HepG2 (cell line): ENCODE results near the gene CALY. TPM values are rescaled to one million over a fixed set of nuclear protein-coding genes. Genes with fewer than 3 reads are reported as not detected.

Source experiments
- ATAC-seq: fragments of 200-7000 bp; cut with Tn5 transposase; 3 replicates; pipeline ENCODE4 v1.9.1; 2020; ENCODE audit warnings: mild to moderate bottlenecking, moderate library complexity
- BruUV-seq: library from RNA; stranded (reverse); fragments of 400-500 nt; replicated peaks from 2 replicates; lab custom pipeline; 2021; lab: Mats Ljungman, UMichigan
- CTCF ChIA-PET: fragments of 300-600 bp; formaldehyde crosslinking; extraction: SDS; loops from one replicate; lab custom pipeline; 2021; ENCODE audit warnings: low total read pairs, inconsistent platforms, low intra/inter-chr PET ratio; lab: Yijun Ruan, JAX
- POLR2A ChIA-PET: fragments of 350-600 bp; sonication (Branson Sonifier 250); formaldehyde crosslinking; loops from one replicate; lab custom pipeline; 2020; ENCODE audit warnings: antibody characterized with exemption, inconsistent platforms; lab: Yijun Ruan, JAX
- DNase-seq: peaks from one replicate; pipeline ENCODE4 v3.0.0-alpha.2; 2015; ENCODE audit warnings: low spot score
- FAIRE-seq: peaks from 3 replicates; lab custom pipeline; 2011; peaks lifted over from hg19 to GRCh38; lab: Jason Lieb, UNC
- H2AFZ ChIP-seq: one replicate; pipeline ENCODE4 v1.6.1; 2011; ENCODE audit warnings: low read length, inconsistent platforms
- H3K27ac ChIP-seq: fragments of 300-600 bp; 3 replicates; pipeline ENCODE4 v1.8.0; 2011; ENCODE audit warnings: mixed run types, mild to moderate bottlenecking, mixed read lengths, low read length, inconsistent platforms; ENCODE audit not compliant: insufficient read depth; ENCODE audit errors: extremely low read length
- H3K27me3 ChIP-seq, 2 experiments: fragments of 200-600 bp in 1 of 2; 2 replicates in 1 of 2; 3 replicates in 1 of 2; pipeline versions ENCODE4 v1.6.0 to v1.8.0; 2011; ENCODE audit warnings: low read length in 2 of 2, mild to moderate bottlenecking in 2 of 2, moderate library complexity in 2 of 2, inconsistent platforms in 1 of 2; ENCODE audit not compliant: insufficient read depth in 2 of 2, control insufficient read depth in 1 of 2
- H3K36me3 ChIP-seq, 2 experiments: fragments of 200-600 bp in 1 of 2; replicated peaks in 1 of 2; 2 replicates in 1 of 2; 3 replicates in 1 of 2; pipeline versions ENCODE4 v1.5.1 to v1.8.0; 2011; ENCODE audit warnings: low read length in 2 of 2, inconsistent platforms in 1 of 2; ENCODE audit not compliant: insufficient read depth in 2 of 2, control insufficient read depth in 1 of 2
- H3K4me1 ChIP-seq: 2 replicates; pipeline ENCODE4 v1.5.1; 2012; ENCODE audit warnings: low read length, inconsistent platforms; ENCODE audit not compliant: insufficient read depth
- H3K4me2 ChIP-seq: 2 replicates; pipeline ENCODE4 v1.6.0; 2011; ENCODE audit warnings: low read depth, low read length, inconsistent platforms
- H3K4me3 ChIP-seq, 3 experiments: fragments of 200-600 bp in 1 of 3; sonication (generic), shearing (Covaris generic) in 1 of 3; replicated peaks in 1 of 3; 2 replicates each; pipeline ENCODE4 v1.5.1; 2011 to 2016; ENCODE audit warnings: low read length in 3 of 3, inconsistent platforms in 2 of 3, low read depth in 2 of 3, mild to moderate bottlenecking in 2 of 3, control low read depth in 1 of 3, mixed read lengths in 1 of 3; ENCODE audit not compliant: insufficient read depth in 1 of 3
- H3K79me2 ChIP-seq: one replicate; pipeline ENCODE4 v1.6.1; 2011; ENCODE audit warnings: low read length, inconsistent platforms; ENCODE audit not compliant: insufficient read depth
- H3K9ac ChIP-seq: 2 replicates; pipeline ENCODE4 v1.6.0; 2011; ENCODE audit warnings: mild to moderate bottlenecking, low read depth, low read length, inconsistent platforms; ENCODE audit not compliant: insufficient read depth
- H3K9me3 ChIP-seq: 2 replicates; pipeline ENCODE4 v1.5.1; 2012; ENCODE audit warnings: mild to moderate bottlenecking, low read length
- H4K20me1 ChIP-seq: 2 replicates; pipeline ENCODE4 v1.6.0; 2011; ENCODE audit warnings: inconsistent platforms, mild to moderate bottlenecking, low read length, moderate library complexity; ENCODE audit not compliant: insufficient read depth
- ELF3 ChIP-seq: IDR thresholded peaks from 2 replicates; pipeline ENCODE4 v1.6.1; 2016; ENCODE audit warnings: missing genetic modification reagents, missing compliant biosample characterization
- HOXD1 ChIP-seq: sonication (generic); formaldehyde crosslinking; IDR thresholded peaks from 2 replicates; pipeline ENCODE4 v1.5.0; 2020; ENCODE audit warnings: missing genetic modification reagents
- MATR3 ChIP-seq: sonication (generic); formaldehyde crosslinking; IDR thresholded peaks from 2 replicates; pipeline ENCODE4 v1.4.0; 2020; ENCODE audit warnings: missing genetic modification reagents
- MLLT10 ChIP-seq: sonication (generic); formaldehyde crosslinking; IDR thresholded peaks from 2 replicates; pipeline ENCODE4 v1.4.0; 2020; ENCODE audit warnings: missing genetic modification reagents
- PHF20 ChIP-seq: sonication (generic); formaldehyde crosslinking; IDR thresholded peaks from 2 replicates; pipeline ENCODE4 v1.5.0; 2020; ENCODE audit warnings: mild to moderate bottlenecking, missing genetic modification reagents
- ZKSCAN8 ChIP-seq: IDR thresholded peaks from 2 replicates; pipeline ENCODE4 v1.6.1; 2016; ENCODE audit warnings: borderline replicate concordance, missing genetic modification reagents, missing compliant biosample characterization
- ZNF704 ChIP-seq: sonication (generic); formaldehyde crosslinking; IDR thresholded peaks from 2 replicates; pipeline ENCODE4 v1.8.1; 2023; ENCODE audit warnings: mild to moderate bottlenecking, inconsistent platforms, moderate library complexity, missing genetic modification reagents, borderline replicate concordance
- WGBS: methylation state at CpG from one replicate; pipeline ENCODE4 v1.1.6; 2017; ENCODE audit warnings: low lambda C conversion rate; 5-methylcytosine and 5-hydroxymethylcytosine counted together
- in situ Hi-C: cut with HindIII; loops from 2 replicates; pipeline ENCODE4 v1.10.0; 2017; ENCODE audit warnings: low pct_unique_long_range_greater_than_20kb; ENCODE audit not compliant: extremely low pct_ligation_motif_present
- intact Hi-C: fragments of 100-400 bp; cut with micrococcal nuclease; formaldehyde crosslinking; loops from one replicate; pipeline ENCODE4 v1.10.0; 2022; ENCODE audit not compliant: unreplicated experiment
- polyA plus RNA-seq, 8 experiments: library from polyadenylated mRNA; depleted of rRNA in 3 of 8; stranded (reverse) in 7 of 8; unstranded in 1 of 8; fragments of >200 nt; fragmentation: Illumina TruSeq in 4 of 8; extraction: Trizol in 4 of 8; gene quantifications; 2 replicates each; pipeline versions ENCODE4 v1.2.1 to v1.2.3, GENCODE V29; 2011 to 2016; ENCODE audit warnings: low read depth in 4 of 8, missing spikeins in 1 of 8, mixed read lengths in 1 of 8; ENCODE audit not compliant: insufficient read depth in 1 of 8
- total RNA-seq, 5 experiments: library from RNA; depleted of rRNA; stranded (reverse); fragments of >200 nt; fragmentation: Illumina TruSeq; extraction: Trizol; gene quantifications; 2 replicates each; pipeline ENCODE4 v1.2.3, GENCODE V29; 2016; ENCODE audit warnings: low read depth in 1 of 5

CALY gene
- total and polyA plus RNA-seq, 2 of the 13 experiments (the other 11 are each of a cell fraction or from before 2014, with no cell fraction given), result 0.08 TPM; not detected in 1

DNA sequence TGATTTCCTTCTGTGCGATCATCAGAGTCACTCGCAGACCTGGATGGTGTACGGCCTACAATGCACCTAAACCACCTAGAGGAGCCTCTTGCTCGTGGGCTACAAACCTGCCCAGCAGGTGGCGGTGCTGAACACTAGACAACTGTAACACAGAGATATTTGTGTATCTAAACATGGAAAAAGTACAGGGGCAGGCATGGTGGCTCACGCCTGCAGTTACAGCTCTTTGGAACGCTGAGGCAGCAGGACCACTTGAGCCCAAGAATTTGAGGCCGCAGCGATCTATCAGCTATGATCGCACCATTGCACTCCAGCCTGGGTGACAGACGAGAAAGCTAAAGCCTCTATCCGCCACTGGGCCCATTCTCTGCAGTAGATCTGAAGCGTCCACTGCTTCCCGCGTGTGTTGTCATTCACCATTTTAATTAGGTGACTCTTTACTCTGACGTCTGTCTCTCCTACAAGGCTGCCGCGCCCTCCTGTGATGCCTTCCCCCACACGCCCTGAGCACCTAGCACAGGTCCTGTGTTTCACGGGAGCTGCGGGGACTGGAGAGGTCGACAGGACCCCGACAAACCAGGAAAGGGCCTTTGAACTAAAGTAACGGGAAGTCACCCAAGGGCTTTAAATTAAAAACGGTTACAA lies 28.8 kb downstream of the CALY start (continued):
- peak; percentile 31; the same call in 1 of the 2 replicates for TF ChIP-seq ZNF704
- no peak for TF ChIP-seq MATR3 (CRISPR knock-in tag)
- TF ChIP-seq ELF3 (CRISPR knock-in tag), result 0 out of 2 replicates have a peak, but pooled peaks have one; percentile 13

DNA sequence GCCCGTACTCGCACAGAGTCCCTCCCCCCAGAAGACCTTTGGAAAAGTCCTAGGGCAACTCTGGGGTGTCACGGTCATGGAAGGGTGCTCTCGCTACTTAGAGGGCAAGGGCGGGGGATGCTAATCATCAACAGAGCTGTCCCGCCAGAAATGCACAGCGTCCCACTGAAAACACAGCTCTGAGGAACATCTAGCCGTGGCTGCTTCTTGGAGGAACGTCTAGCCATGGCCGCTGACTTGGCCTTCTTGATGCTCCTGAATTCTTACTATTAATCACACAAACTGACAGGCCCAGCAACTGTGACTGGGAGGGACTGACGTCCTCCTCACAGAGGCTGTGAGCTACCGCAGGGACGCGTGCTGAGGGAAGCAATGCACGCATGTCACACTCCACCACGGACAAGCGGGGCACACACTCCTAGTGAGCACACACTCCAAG lies 29.7 kb downstream of the CALY start:
- no peak overlapping the region for H3K9ac ChIP-seq
- H3K4me1 ChIP-seq, result peaks cover 15% of the 10 kb centered on the region
- 96% methylated on average over 17 of the region's 17 CpGs for WGBS
- FAIRE-seq, result no peak
- no TSS peak for BruUV-seq
- in situ Hi-C loops, result no loop called here
- peaks cover 9% of the 10 kb centered on the region for H4K20me1 ChIP-seq
- no peak overlapping the region for H3K27ac ChIP-seq
- intact Hi-C loops, result no loop called here
- TF ChIP-seq HOXD1 (CRISPR knock-in tag) (no peak), ZKSCAN8 (CRISPR knock-in tag) (no peak), MLLT10 (no peak), PHF20 (no peak)
- TF ChIP-seq, all 625 proteins: peak for 0
- Histone ChIP-seq H3K9me3 (no peaks in the 10 kb centered on the region), H3K36me3 (peaks cover 14 to 36% of the 10 kb centered on the region in 2 experiments; a peak in 4 of 5 replicates), H3K27me3 (no peaks in the 10 kb centered on the region; a peak in 1 of 5 replicates), H3K4me2 (peak overlapping the region; percentile 85), H3K79me2 (peaks cover 34% of the 10 kb centered on the region), H2AFZ (no peak overlapping the region), H3K4me3 (peak overlapping the region in 1 of 3 experiments; percentile 86; a peak in 2 of 6 replicates)
- ATAC-seq (no peak), DNase-seq (no peak)
- CTCF ChIA-PET, result interaction anchor here (1.4 kb wide), 1 partner anchor 12 kb away, joined by 5 read pairs; no protein-coding TSS in a partner anchor
- POLR2A ChIA-PET, result interaction anchor here (1.2 kb wide), 1 partner anchor 41 kb away, joined by 3 read pairs; no protein-coding TSS in a partner anchor
